HG03135 (cell line): Measurements from ENCODE around the gene ZNF367.
"Not testable (repeated sequence)": the region's sequence is repeated elsewhere in the genome, so short reads cannot be mapped to it uniquely, and the experiment has no call there.

Source experiments
- ATAC-seq: cut with Tn5 transposase; IDR thresholded peaks from one replicate; pipeline ENCODE4 v1.9.1; 2021; ENCODE audit warnings: mild to moderate bottlenecking, moderate library complexity; ENCODE audit not compliant: unreplicated experiment

ZNF367 gene

GRCh38 chr9:96367943-96368342 is 50.2 kb downstream of the ZNF367 start:
- no peak for ATAC-seq

- no peak for ATAC-seq
Measured at GRCh38 chr9:96363175-96363967, 54.8 kb downstream of the ZNF367 start.

- not testable (repeated sequence) for ATAC-seq
Measured at GRCh38 chr9:96362119-96362518, 56.1 kb downstream of the ZNF367 start.

- ATAC-seq: no peak
Measured at GRCh38 chr9:96361668-96362067, 56.5 kb downstream of the ZNF367 start.

GRCh38 chr9:96360976-96361375 is 57.2 kb downstream of the ZNF367 start:
- ATAC-seq: no peak

- not testable (repeated sequence) for ATAC-seq
Measured at GRCh38 chr9:96360523-96360922, 57.6 kb downstream of the ZNF367 start.

GRCh38 chr9:96350866-96351265 is 67.3 kb downstream of the ZNF367 start:
- ATAC-seq: no peak

- ATAC-seq: no peak
Measured at GRCh38 chr9:96348261-96348660, 69.9 kb downstream of the ZNF367 start.

- no peak for ATAC-seq
Measured at GRCh38 chr9:96345551-96345950, 72.6 kb downstream of the ZNF367 start.

- ATAC-seq: no peak
Measured at GRCh38 chr9:96344458-96345180, 73.6 kb downstream of the ZNF367 start.

- ATAC-seq: no peak
Measured at GRCh38 chr9:96343515-96344360, 74.4 kb downstream of the ZNF367 start.

GRCh38 chr9:96342571-96343245 is 75.5 kb downstream of the ZNF367 start:
- no peak for ATAC-seq

- no peak for ATAC-seq
Measured at GRCh38 chr9:96340707-96341106, 77.5 kb downstream of the ZNF367 start.

- ATAC-seq: no peak
Measured at GRCh38 chr9:96338299-96338698, 79.9 kb downstream of the ZNF367 start.
